Retinal pigment epithelial cell (primary cell): ENCODE results near the gene UBAP1.
"Not testable (repeated sequence)": the region's sequence is repeated elsewhere in the genome, so short reads cannot be mapped to it uniquely, and the experiment has no call there.

ENCODE experiments used
- DNase-seq: peaks from one replicate; pipeline ENCODE4 v3.0.0-alpha.2; 2010; ENCODE audit warnings: low read depth
- H3K4me3 ChIP-seq: 2 replicates; pipeline ENCODE4 v1.5.1; 2011; ENCODE audit warnings: mild to moderate bottlenecking, low read length, control low read depth, moderate library complexity
- CTCF ChIP-seq: conservative IDR thresholded peaks from 2 replicates; pipeline ENCODE4 v1.5.1; 2011; ENCODE audit warnings: low read depth, low read length, control low read depth, inconsistent platforms

Gene UBAP1

GRCh38 chr9:34267660-34268059 is 88.8 kb downstream of the UBAP1 start:
- TF ChIP-seq CTCF, result no peak
- DNase-seq, result no peak
- H3K4me3 ChIP-seq, result no peak overlapping the region

- H3K4me3 ChIP-seq, result no peak overlapping the region
- TF ChIP-seq CTCF, result no peak
- DNase-seq, result no peak
These were observed 92.6 kb downstream of the UBAP1 start for GRCh38 chr9:34271265-34272006.

- TF ChIP-seq CTCF, result no peak
- peak; percentile 79 for DNase-seq
- H3K4me3 ChIP-seq, result no peak overlapping the region
These were observed 93.3 kb downstream of the UBAP1 start for GRCh38 chr9:34272101-34272541.

GRCh38 chr9:34273588-34273987 is 94.7 kb downstream of the UBAP1 start:
- DNase-seq, H3K4me3 ChIP-seq: not testable (repeated sequence)

- no peak for TF ChIP-seq CTCF
- H3K4me3 ChIP-seq, result no peak overlapping the region
These were observed 97.0 kb downstream of the UBAP1 start for GRCh38 chr9:34275811-34276210.

GRCh38 chr9:34276772-34277171 is 97.9 kb downstream of the UBAP1 start:
- TF ChIP-seq CTCF, result no peak
- DNase-seq, result no peak
- H3K4me3 ChIP-seq, result no peak overlapping the region

More at GRCh38 chr9:34275811-34276210, 97.0 kb downstream of the UBAP1 start:
- DNase-seq, result no peak

GRCh38 chr9:34279411-34279810 is 100.6 kb downstream of the UBAP1 start:
- no peak for TF ChIP-seq CTCF
- no peak overlapping the region for H3K4me3 ChIP-seq
- DNase-seq, result no peak
